K562 (cell line): ENCODE results near the gene KBTBD2. TPM values are rescaled to one million over a fixed set of nuclear protein-coding genes. Genes with fewer than 3 reads are reported as not detected.
"Not testable (repeated sequence)": the region's sequence is repeated elsewhere in the genome, so short reads cannot be mapped to it uniquely, and the experiment has no call there.

Experiments
- ATAC-seq: fragments of 200-7000 bp; cut with Tn5 transposase; 3 replicates; pipeline ENCODE4 v1.9.1; 2020; ENCODE audit warnings: moderate library complexity
- BruUV-seq: library from RNA; stranded (reverse); fragments of 400-500 nt; replicated peaks from 2 replicates; lab custom pipeline; 2021; lab: Mats Ljungman, UMichigan
- CTCF ChIA-PET: fragments of 300-600 bp; formaldehyde crosslinking; extraction: SDS; loops from one replicate; lab custom pipeline; 2021; ENCODE audit warnings: low intra/inter-chr PET ratio; lab: Yijun Ruan, JAX
- POLR2A ChIA-PET: fragments of 300-600, 350-650 bp; sonication (Branson Sonifier 250); formaldehyde crosslinking; extraction: SDS; loops from one replicate; lab custom pipeline; 2021; ENCODE audit warnings: antibody characterized with exemption, inconsistent platforms; lab: Yijun Ruan, JAX
- DNase-seq, 4 experiments: peaks; one replicate each; pipeline versions ENCODE4 v3.0.0 to v3.0.0-alpha.2; 2011 to 2018; ENCODE audit warnings: low spot score in 3 of 4, mixed read lengths in 3 of 4; ENCODE audit errors: extremely low read depth in 1 of 4
- FAIRE-seq: peaks from 2 replicates; lab custom pipeline; 2011; peaks lifted over from hg19 to GRCh38; lab: Jason Lieb, UNC
- H2AFZ ChIP-seq: 2 replicates; pipeline ENCODE4 v1.6.0; 2011; ENCODE audit warnings: low read depth, low read length, control low read depth, inconsistent platforms
- H3K27ac ChIP-seq: fragments of 200-600 bp; 3 replicates; pipeline ENCODE4 v1.8.0; 2011; ENCODE audit warnings: low read depth, mild to moderate bottlenecking, control low read depth, inconsistent platforms, low read length, moderate library complexity, mixed read lengths; ENCODE audit errors: extremely low read depth
- H3K27me3 ChIP-seq, 2 experiments: fragments of 300-600 bp in 1 of 2; 2 replicates in 1 of 2; 3 replicates in 1 of 2; pipeline versions ENCODE4 v1.6.0 to v1.8.0; 2011; ENCODE audit warnings: inconsistent platforms in 2 of 2, low read length in 2 of 2, mild to moderate bottlenecking in 1 of 2, mixed read lengths in 1 of 2, moderate library complexity in 1 of 2; ENCODE audit not compliant: control insufficient read depth in 2 of 2, insufficient read depth in 2 of 2
- H3K36me3 ChIP-seq: fragments of 300-600 bp; 3 replicates; pipeline ENCODE4 v1.8.0; 2011; ENCODE audit warnings: mild to moderate bottlenecking, low read length, inconsistent platforms; ENCODE audit not compliant: control insufficient read depth, insufficient read depth
- H3K4me1 ChIP-seq, 2 experiments: fragments of 200-600 bp in 1 of 2; replicated peaks in 1 of 2; 2 replicates in 1 of 2; 3 replicates in 1 of 2; pipeline versions ENCODE4 v1.5.1 to v1.8.0; 2011; ENCODE audit warnings: inconsistent platforms in 2 of 2, low read length in 2 of 2, mild to moderate bottlenecking in 1 of 2, mixed read lengths in 1 of 2, moderate library complexity in 1 of 2; ENCODE audit not compliant: control insufficient read depth in 2 of 2, insufficient read depth in 2 of 2
- H3K4me2 ChIP-seq: 2 replicates; pipeline ENCODE4 v1.6.1; 2011; ENCODE audit warnings: low read length, control low read depth, inconsistent platforms, mixed read lengths; ENCODE audit not compliant: insufficient read depth
- H3K4me3 ChIP-seq: fragments of 200-600 bp; sonication (generic), shearing (Covaris generic); 2 replicates; pipeline ENCODE4 v1.5.1; 2016; ENCODE audit warnings: control low read depth, inconsistent platforms
- H3K79me2 ChIP-seq: fragments of 200-600 bp; 3 replicates; pipeline ENCODE4 v1.8.0; 2011; ENCODE audit warnings: low read length, inconsistent platforms; ENCODE audit not compliant: control insufficient read depth, insufficient read depth
- H3K9ac ChIP-seq, 2 experiments: 2 replicates each; pipeline versions ENCODE4 v1.6.0 to v1.6.1; 2011; ENCODE audit warnings: low read depth in 2 of 2, low read length in 2 of 2, control low read depth in 1 of 2, inconsistent platforms in 1 of 2, mild to moderate bottlenecking in 1 of 2, mixed read lengths in 1 of 2; ENCODE audit not compliant: insufficient read depth in 1 of 2
- H3K9me1 ChIP-seq: one replicate; pipeline ENCODE4 v1.6.0; 2011; ENCODE audit warnings: inconsistent platforms, mild to moderate bottlenecking, low read length, moderate library complexity; ENCODE audit not compliant: control insufficient read depth, insufficient read depth
- H3K9me3 ChIP-seq: replicated peaks from 2 replicates; pipeline ENCODE4 v1.5.1; 2011; ENCODE audit warnings: low read depth, low read length, inconsistent platforms; ENCODE audit not compliant: control insufficient read depth, insufficient read depth
- H4K20me1 ChIP-seq: replicated peaks from 2 replicates; pipeline ENCODE4 v1.6.1; 2011; ENCODE audit warnings: low read length, inconsistent platforms, mixed read lengths; ENCODE audit not compliant: control insufficient read depth, insufficient read depth
- WGBS: fragments of 100-300 bp; shearing (Covaris generic); methylation state at CpG from one replicate; pipeline ENCODE4 v1.1.6; 2016; ENCODE audit warnings: low coverage, mixed read lengths; ENCODE audit not compliant: insufficient coverage; ENCODE audit errors: missing lambda C conversion rate; 5-methylcytosine and 5-hydroxymethylcytosine counted together
- in situ Hi-C: fragments of 300-500 bp; cut with MboI; formaldehyde crosslinking; loops from 4 replicates; pipeline ENCODE4 v1.15.0; 2018; ENCODE audit warnings: inconsistent platforms, mixed read lengths
- intact Hi-C: fragments of 100-400 bp; cut with micrococcal nuclease; formaldehyde crosslinking; loops from 2 replicates; pipeline ENCODE4 v1.14.2; 2022
- polyA plus RNA-seq, 8 experiments: library from polyadenylated mRNA; depleted of rRNA in 4 of 8; stranded (reverse) in 5 of 8; unstranded in 3 of 8; fragments of >200 nt; fragmentation: Nextera tagmentation in 2 of 8; fragmentation: Illumina TruSeq in 1 of 8; extraction: Ambion mirVana in 2 of 8; extraction: Trizol in 1 of 8; gene quantifications; 2 replicates each; pipeline versions ENCODE4 v1.2.1 to v1.2.3, GENCODE V29; 2011 to 2014; ENCODE audit warnings: inconsistent platforms in 1 of 8, missing spikeins in 1 of 8
- total RNA-seq, 7 experiments: library from RNA; depleted of rRNA in 6 of 7; stranded (reverse); fragments of >200 nt in 6 of 7; fragmentation: Illumina TruSeq in 2 of 7; extraction: Trizol in 2 of 7; gene quantifications; 2 replicates each; pipeline versions ENCODE4 v1.2.1 to v1.2.3, GENCODE V29; 2011 to 2021; ENCODE audit warnings: low replicate concordance in 1 of 7
- TF ChIP-seq, protein P1 (sequence below): fragments of 450-650 bp; IDR thresholded peaks from 2 replicates; pipeline ENCODE4 v1.6.1; 2016

Gene KBTBD2
- total and polyA plus RNA-seq, 9 of the 15 experiments (the other 6 are each of a cell fraction or from before 2014, with no cell fraction given): 22.8 to 62.2 (median 30.8) TPM

DNA sequence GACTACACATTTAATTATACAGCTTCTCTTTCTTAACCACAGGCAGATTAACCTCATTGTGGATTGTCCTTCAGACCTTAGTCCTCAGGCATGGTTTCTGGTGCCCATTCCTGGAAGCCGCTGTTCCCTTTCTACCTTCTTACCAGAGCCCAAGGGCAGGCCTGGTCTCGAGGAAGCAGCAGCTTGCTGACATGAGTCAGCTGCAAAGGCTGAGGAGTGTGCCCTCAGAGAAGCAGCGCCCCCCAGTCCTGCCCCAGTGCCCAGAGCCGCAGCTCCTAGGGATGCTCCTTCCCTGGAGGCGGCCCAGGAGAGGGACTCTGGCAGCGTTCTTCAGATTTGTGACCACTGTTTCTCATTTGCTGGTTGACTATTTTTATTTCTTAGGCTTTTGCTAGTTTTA is 46.8 kb downstream of the KBTBD2 start:
- ATAC-seq, CTCF ChIA-PET, intact Hi-C loops, H3K4me2 ChIP-seq, H2AFZ ChIP-seq, DNase-seq, H3K4me1 ChIP-seq, H3K27ac ChIP-seq, in situ Hi-C loops, H3K4me3 ChIP-seq, H3K9me3 ChIP-seq, H3K79me2 ChIP-seq, POLR2A ChIA-PET, H3K27me3 ChIP-seq, H3K9ac ChIP-seq, H3K36me3 ChIP-seq, FAIRE-seq, H4K20me1 ChIP-seq, BruUV-seq, H3K9me1 ChIP-seq: not testable (repeated sequence)
- 64% methylated on average over 6 of the region's 6 CpGs for WGBS

DNA sequence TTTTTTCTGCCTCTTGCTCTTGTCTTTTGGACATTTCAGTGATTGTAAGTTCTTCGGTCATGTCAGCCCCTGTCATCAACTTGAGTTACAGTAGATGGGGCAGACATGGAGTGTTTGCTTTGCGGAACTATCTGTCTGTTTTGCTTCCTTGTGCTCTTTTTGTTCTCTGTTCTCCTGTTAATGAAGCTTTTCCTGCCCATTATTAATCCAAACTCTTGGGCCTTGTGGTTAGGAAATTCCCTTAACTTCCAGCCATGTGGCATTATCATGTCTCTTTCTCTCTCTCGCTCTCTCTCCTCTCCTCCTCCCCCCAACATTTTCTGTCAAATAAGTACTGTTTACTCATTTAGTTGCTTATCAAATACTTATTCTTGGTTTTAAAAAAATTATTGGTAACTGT is 47.8 kb downstream of the KBTBD2 start:
- H3K4me2 ChIP-seq, H3K27me3 ChIP-seq, ATAC-seq, H3K4me1 ChIP-seq, H3K36me3 ChIP-seq, FAIRE-seq, H3K27ac ChIP-seq, H3K9ac ChIP-seq, H3K9me1 ChIP-seq, intact Hi-C loops, H2AFZ ChIP-seq, H4K20me1 ChIP-seq, in situ Hi-C loops, DNase-seq, H3K4me3 ChIP-seq, BruUV-seq, H3K9me3 ChIP-seq, H3K79me2 ChIP-seq, POLR2A ChIA-PET: not testable (repeated sequence)
- 82% methylated on average over 3 of the region's 3 CpGs for WGBS
- CTCF ChIA-PET: interaction anchor here (0.6 kb wide), 1 partner anchor 47 kb away, joined by 3 read pairs; no protein-coding TSS in a partner anchor
- TF ChIP-seq, protein P1, sequence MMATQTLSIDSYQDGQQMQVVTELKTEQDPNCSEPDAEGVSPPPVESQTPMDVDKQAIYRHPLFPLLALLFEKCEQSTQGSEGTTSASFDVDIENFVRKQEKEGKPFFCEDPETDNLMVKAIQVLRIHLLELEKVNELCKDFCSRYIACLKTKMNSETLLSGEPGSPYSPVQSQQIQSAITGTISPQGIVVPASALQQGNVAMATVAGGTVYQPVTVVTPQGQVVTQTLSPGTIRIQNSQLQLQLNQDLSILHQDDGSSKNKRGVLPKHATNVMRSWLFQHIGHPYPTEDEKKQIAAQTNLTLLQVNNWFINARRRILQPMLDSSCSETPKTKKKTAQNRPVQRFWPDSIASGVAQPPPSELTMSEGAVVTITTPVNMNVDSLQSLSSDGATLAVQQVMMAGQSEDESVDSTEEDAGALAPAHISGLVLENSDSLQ: 0 out of 2 replicates have a peak, but pooled peaks have one; percentile 28

DNA sequence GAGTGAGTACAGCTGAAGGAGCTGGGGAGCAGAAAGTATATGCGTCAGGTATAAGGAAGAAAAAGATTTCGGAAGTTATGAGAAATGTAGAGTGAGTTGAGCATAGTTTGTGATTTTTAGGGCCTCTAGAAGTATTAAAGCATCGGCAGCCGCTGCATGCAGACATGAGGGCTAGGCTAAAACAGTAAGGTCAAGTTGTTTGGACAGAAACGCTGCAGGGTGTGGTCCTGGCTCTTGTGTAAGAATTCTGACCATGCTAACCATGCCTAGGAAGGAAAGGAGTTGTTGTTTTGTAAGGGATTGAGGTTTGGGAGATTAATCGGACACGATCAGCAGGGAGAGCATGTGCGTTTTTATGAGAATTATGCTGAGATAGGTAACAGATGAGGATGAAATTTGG is 51.7 kb downstream of the KBTBD2 start:
- H3K4me2 ChIP-seq, POLR2A ChIA-PET, BruUV-seq, DNase-seq, ATAC-seq, H3K4me1 ChIP-seq, intact Hi-C loops, H3K9ac ChIP-seq, H4K20me1 ChIP-seq, H3K27me3 ChIP-seq, H2AFZ ChIP-seq, FAIRE-seq, H3K79me2 ChIP-seq, H3K9me3 ChIP-seq, H3K9me1 ChIP-seq, CTCF ChIA-PET, H3K4me3 ChIP-seq, H3K27ac ChIP-seq, H3K36me3 ChIP-seq, in situ Hi-C loops: not testable (repeated sequence)
- 57% methylated on average over 8 of the region's 8 CpGs for WGBS
